DND-41 (cell line): ENCODE measurements around the gene CYTL1.

Experiments
- CTCF ChIP-seq: IDR thresholded peaks from 2 replicates; pipeline ENCODE4 v1.5.1; 2012; ENCODE audit warnings: borderline replicate concordance, low read length, moderate library complexity, mild to moderate bottlenecking; ENCODE audit not compliant: poor library complexity, severe bottlenecking; ENCODE audit errors: extremely low read depth
- EZH2 ChIP-seq: IDR thresholded peaks from 3 replicates; pipeline ENCODE4 v1.6.1; 2012; ENCODE audit warnings: borderline replicate concordance, low read depth, mild to moderate bottlenecking, moderate library complexity, low read length, inconsistent platforms; ENCODE audit not compliant: severe bottlenecking

GRCh38 chr4:5019796-5020195, 538 bp upstream of the CYTL1 start:
- no peak for TF ChIP-seq CTCF
- no peak for TF ChIP-seq EZH2
